ENCODE measurements around the gene ARRDC5.

The ARRDC5 gene

GRCh38 chr19:4933528-4933927, 30.8 kb upstream of the ARRDC5 start:
- TF ChIP-seq TAF1 (IDR thresholded peaks at IDR 0.05; ENCODE audit: borderline replicate concordance, insufficient read depth, low read length) (no peak), POLR2AphosphoS5 (IDR thresholded peaks at IDR 0.05; ENCODE audit: low read depth, low read length) (no peak), SIN3A (IDR thresholded peaks at IDR 0.05; ENCODE audit: borderline replicate concordance, insufficient read depth, low read length) (no peak), REST (IDR thresholded peaks at IDR 0.05; ENCODE audit: insufficient read depth in 1 of 2, low read depth in 2 of 2, low read length in 2 of 2) (no peak), FOXP2 (optimal IDR thresholded peaks at IDR 0.05; ENCODE audit: borderline replicate concordance, extremely low read depth, extremely low read length, insufficient read depth) (no peak)

GRCh38 chr19:4932711-4933110, 30.0 kb upstream of the ARRDC5 start:
- TF ChIP-seq FOXP2 (optimal IDR thresholded peaks at IDR 0.05; ENCODE audit: borderline replicate concordance, extremely low read depth, extremely low read length, insufficient read depth) = no peak

GRCh38 chr19:4930664-4931063, 28.0 kb upstream of the ARRDC5 start:
- TF ChIP-seq FOXP2 (optimal IDR thresholded peaks at IDR 0.05; ENCODE audit: borderline replicate concordance, extremely low read depth, extremely low read length, insufficient read depth) (no peak), POLR2AphosphoS5 (IDR thresholded peaks at IDR 0.05; ENCODE audit: low read depth, low read length) (no peak), SIN3A (IDR thresholded peaks at IDR 0.05; ENCODE audit: borderline replicate concordance, insufficient read depth, low read length) (no peak), TAF1 (IDR thresholded peaks at IDR 0.05; ENCODE audit: borderline replicate concordance, insufficient read depth, low read length) (no peak), REST (IDR thresholded peaks at IDR 0.05; ENCODE audit: insufficient read depth in 1 of 2, low read depth in 2 of 2, low read length in 2 of 2) (no peak)

GRCh38 chr19:4929186-4929585, 26.5 kb upstream of the ARRDC5 start:
- no peak for TF ChIP-seq FOXP2 (optimal IDR thresholded peaks at IDR 0.05; ENCODE audit: borderline replicate concordance, extremely low read depth, extremely low read length, insufficient read depth)
- TF ChIP-seq SIN3A (IDR thresholded peaks at IDR 0.05; ENCODE audit: borderline replicate concordance, insufficient read depth, low read length) = no peak
- no peak for TF ChIP-seq TAF1 (IDR thresholded peaks at IDR 0.05; ENCODE audit: borderline replicate concordance, insufficient read depth, low read length)
- no peak for TF ChIP-seq POLR2AphosphoS5 (IDR thresholded peaks at IDR 0.05; ENCODE audit: low read depth, low read length)
- TF ChIP-seq REST (IDR thresholded peaks at IDR 0.05; ENCODE audit: insufficient read depth in 1 of 2, low read depth in 2 of 2, low read length in 2 of 2) = no peak

- TF ChIP-seq SIN3A (IDR thresholded peaks at IDR 0.05; ENCODE audit: borderline replicate concordance, insufficient read depth, low read length) (no peak), TAF1 (IDR thresholded peaks at IDR 0.05; ENCODE audit: borderline replicate concordance, insufficient read depth, low read length) (no peak), POLR2AphosphoS5 (IDR thresholded peaks at IDR 0.05; ENCODE audit: low read depth, low read length) (no peak), FOXP2 (optimal IDR thresholded peaks at IDR 0.05; ENCODE audit: borderline replicate concordance, extremely low read depth, extremely low read length, insufficient read depth) (no peak), REST (IDR thresholded peaks at IDR 0.05; ENCODE audit: insufficient read depth in 1 of 2, low read depth in 2 of 2, low read length in 2 of 2) (no peak)
Measured at GRCh38 chr19:4923276-4923747, 20.6 kb upstream of the ARRDC5 start.

Measured in PFSK-1 (cell line).